ENCODE results near the gene CCDC34.

The CCDC34 gene

GRCh38 chr11:27353593-27354358, 9.2 kb downstream of the CCDC34 start:
- no peak for TF ChIP-seq CTCF (IDR thresholded peaks at IDR 0.05; ENCODE audit: extremely low read depth, missing control alignments)
- DNase-seq (ENCODE audit: low spot score): no peak

GRCh38 chr11:27352781-27353180, 10.2 kb downstream of the CCDC34 start:
- DNase-seq (ENCODE audit: low spot score): no peak
- no peak for TF ChIP-seq CTCF (IDR thresholded peaks at IDR 0.05; ENCODE audit: extremely low read depth, missing control alignments)

- no peak for TF ChIP-seq CTCF (IDR thresholded peaks at IDR 0.05; ENCODE audit: extremely low read depth, missing control alignments)
- DNase-seq (ENCODE audit: low spot score): no peak
These were observed 12.5 kb downstream of the CCDC34 start for GRCh38 chr11:27350511-27350910.

GRCh38 chr11:27349919-27350318, 13.1 kb downstream of the CCDC34 start:
- TF ChIP-seq CTCF (IDR thresholded peaks at IDR 0.05; ENCODE audit: extremely low read depth, missing control alignments): no peak
- DNase-seq (ENCODE audit: low spot score): no peak

- no peak for DNase-seq (ENCODE audit: low spot score)
These were observed 14.6 kb downstream of the CCDC34 start for GRCh38 chr11:27348340-27348873.

GRCh38 chr11:27347359-27348339, 15.4 kb downstream of the CCDC34 start:
- no peak for DNase-seq (ENCODE audit: low spot score)
- TF ChIP-seq CTCF (IDR thresholded peaks at IDR 0.05; ENCODE audit: extremely low read depth, missing control alignments): no peak

More at GRCh38 chr11:27348340-27348873, 14.6 kb downstream of the CCDC34 start:
- TF ChIP-seq CTCF (IDR thresholded peaks at IDR 0.05; ENCODE audit: extremely low read depth, missing control alignments): no peak
